ENCODE data around the gene NFIA.

NFIA gene

GRCh38 chr1:61092642-61093041 is 10.3 kb downstream of the NFIA start:
- no peak overlapping the region for H3K14ac ChIP-seq (ENCODE audit: low read length)
- H3K9me3 ChIP-seq (ENCODE audit: insufficient read depth, low read depth, low read length): no peaks in the 10 kb centered on the region
- H3K27ac ChIP-seq (ENCODE audit: low read depth, low read length): no peak overlapping the region
- no peak overlapping the region for H2BK5ac ChIP-seq (ENCODE audit: low read depth, low read length, poor library complexity)
- H3K23ac ChIP-seq (ENCODE audit: low read length): peak overlapping the region; percentile 95
- H4K91ac ChIP-seq (ENCODE audit: low read depth, low read length): no peak overlapping the region
- no peak overlapping the region for H4K8ac ChIP-seq (ENCODE audit: low read depth, low read length)
- no peaks in the 10 kb centered on the region for H3K36me3 ChIP-seq (ENCODE audit: control insufficient read depth in 1 of 2, insufficient read depth in 2 of 2, low read length in 2 of 2)
- H3K4ac ChIP-seq (ENCODE audit: low read depth, low read length): no peak overlapping the region
- H4K12ac ChIP-seq (ENCODE audit: low read depth, low read length): no peak overlapping the region
- no peak for DNase-seq
- WGBS (ENCODE audit: extremely low coverage, insufficient coverage, insufficient read length): no CpG with 5 or more reads among the region's 5 CpGs
- no peak overlapping the region for H3K18ac ChIP-seq (ENCODE audit: low read length)
- H2AFZ ChIP-seq (ENCODE audit: insufficient read depth, low read length, poor library complexity): no peak overlapping the region
- H3K79me2 ChIP-seq (ENCODE audit: control insufficient read depth, insufficient read depth, low read length, poor library complexity): no peaks in the 10 kb centered on the region
- H3K4me2 ChIP-seq (ENCODE audit: low read length): no peak overlapping the region
- H3K9ac ChIP-seq (ENCODE audit: low read length): no peak overlapping the region
- H3K27me3 ChIP-seq (ENCODE audit: insufficient read depth, low read length): peaks cover 7% of the 10 kb centered on the region
- H3K79me1 ChIP-seq (ENCODE audit: low read length): no peaks in the 10 kb centered on the region
- no peak overlapping the region for H3K4me3 ChIP-seq (ENCODE audit: low read depth, low read length)
- H2BK120ac ChIP-seq (ENCODE audit: insufficient read depth, low read length, poor library complexity): no peak overlapping the region
- no peak overlapping the region for H2AK5ac ChIP-seq (ENCODE audit: low read length)
- no peak overlapping the region for H2BK12ac ChIP-seq (ENCODE audit: low read length)
- no peaks in the 10 kb centered on the region for H3K4me1 ChIP-seq (ENCODE audit: control insufficient read depth in 1 of 2, insufficient read depth in 2 of 2, low read length in 2 of 2)

GRCh38 chr1:61093525-61094137 is 11.3 kb downstream of the NFIA start:
- no peak for DNase-seq
- Histone ChIP-seq H2BK5ac (ENCODE audit: low read depth, low read length, poor library complexity) (no peak overlapping the region), H3K9ac (ENCODE audit: low read length) (no peak overlapping the region), H3K23ac (ENCODE audit: low read length) (no peak overlapping the region), H3K4ac (ENCODE audit: low read depth, low read length) (no peak overlapping the region), H2BK120ac (ENCODE audit: insufficient read depth, low read length, poor library complexity) (no peak overlapping the region), H3K4me2 (ENCODE audit: low read length) (no peak overlapping the region), H4K12ac (ENCODE audit: low read depth, low read length) (no peak overlapping the region), H3K14ac (ENCODE audit: low read length) (no peak overlapping the region), H4K8ac (ENCODE audit: low read depth, low read length) (no peak overlapping the region), H2AFZ (ENCODE audit: insufficient read depth, low read length, poor library complexity) (no peak overlapping the region), H3K4me1 (ENCODE audit: control insufficient read depth in 1 of 2, insufficient read depth in 2 of 2, low read length in 2 of 2) (no peaks in the 10 kb centered on the region), H3K36me3 (ENCODE audit: control insufficient read depth in 1 of 2, insufficient read depth in 2 of 2, low read length in 2 of 2) (no peaks in the 10 kb centered on the region), H3K18ac (ENCODE audit: low read length) (no peak overlapping the region), H2BK12ac (ENCODE audit: low read length) (no peak overlapping the region), H3K27ac (ENCODE audit: low read depth, low read length) (no peak overlapping the region), H3K27me3 (ENCODE audit: insufficient read depth, low read length) (peaks cover 1% of the 10 kb centered on the region), H3K79me1 (ENCODE audit: low read length) (no peaks in the 10 kb centered on the region), H4K91ac (ENCODE audit: low read depth, low read length) (no peak overlapping the region), H3K4me3 (ENCODE audit: low read depth, low read length) (no peak overlapping the region), H3K9me3 (ENCODE audit: insufficient read depth, low read depth, low read length) (no peaks in the 10 kb centered on the region), H3K79me2 (ENCODE audit: control insufficient read depth, insufficient read depth, low read length, poor library complexity) (no peaks in the 10 kb centered on the region), H2AK5ac (ENCODE audit: low read length) (no peak overlapping the region)
- WGBS (ENCODE audit: extremely low coverage, insufficient coverage, insufficient read length): no CpG with 5 or more reads among the region's 2 CpGs

GRCh38 chr1:61094677-61095469 is 12.5 kb downstream of the NFIA start:
- H3K4me2 ChIP-seq (ENCODE audit: low read length): no peak overlapping the region
- H3K79me2 ChIP-seq (ENCODE audit: control insufficient read depth, insufficient read depth, low read length, poor library complexity): no peaks in the 10 kb centered on the region
- H2BK12ac ChIP-seq (ENCODE audit: low read length): no peak overlapping the region
- no peak overlapping the region for H2BK5ac ChIP-seq (ENCODE audit: low read depth, low read length, poor library complexity)
- H3K27ac ChIP-seq (ENCODE audit: low read depth, low read length): no peak overlapping the region
- no peaks in the 10 kb centered on the region for H3K9me3 ChIP-seq (ENCODE audit: insufficient read depth, low read depth, low read length)
- H2BK120ac ChIP-seq (ENCODE audit: insufficient read depth, low read length, poor library complexity): no peak overlapping the region
- no peak overlapping the region for H4K8ac ChIP-seq (ENCODE audit: low read depth, low read length)
- no peaks in the 10 kb centered on the region for H3K27me3 ChIP-seq (ENCODE audit: insufficient read depth, low read length)
- H3K18ac ChIP-seq (ENCODE audit: low read length): no peak overlapping the region
- WGBS (ENCODE audit: extremely low coverage, insufficient coverage, insufficient read length): no CpG with 5 or more reads among the region's 4 CpGs
- no peak for DNase-seq
- no peak overlapping the region for H3K9ac ChIP-seq (ENCODE audit: low read length)
- no peaks in the 10 kb centered on the region for H3K79me1 ChIP-seq (ENCODE audit: low read length)
- no peak overlapping the region for H3K4me3 ChIP-seq (ENCODE audit: low read depth, low read length)
- H4K12ac ChIP-seq (ENCODE audit: low read depth, low read length): no peak overlapping the region
- H3K4me1 ChIP-seq (ENCODE audit: control insufficient read depth in 1 of 2, insufficient read depth in 2 of 2, low read length in 2 of 2): no peaks in the 10 kb centered on the region
- H3K23ac ChIP-seq (ENCODE audit: low read length): no peak overlapping the region
- H2AFZ ChIP-seq (ENCODE audit: insufficient read depth, low read length, poor library complexity): no peak overlapping the region
- H3K14ac ChIP-seq (ENCODE audit: low read length): no peak overlapping the region
- H3K36me3 ChIP-seq (ENCODE audit: control insufficient read depth in 1 of 2, insufficient read depth in 2 of 2, low read length in 2 of 2): no peaks in the 10 kb centered on the region
- H2AK5ac ChIP-seq (ENCODE audit: low read length): no peak overlapping the region
- H4K91ac ChIP-seq (ENCODE audit: low read depth, low read length): no peak overlapping the region
- no peak overlapping the region for H3K4ac ChIP-seq (ENCODE audit: low read depth, low read length)

- no peak overlapping the region for H2AFZ ChIP-seq (ENCODE audit: insufficient read depth, low read length, poor library complexity)
- no peak overlapping the region for H3K9ac ChIP-seq (ENCODE audit: low read length)
- H3K36me3 ChIP-seq (ENCODE audit: control insufficient read depth in 1 of 2, insufficient read depth in 2 of 2, low read length in 2 of 2): no peaks in the 10 kb centered on the region
- H4K91ac ChIP-seq (ENCODE audit: low read depth, low read length): no peak overlapping the region
- no peak overlapping the region for H3K4me3 ChIP-seq (ENCODE audit: low read depth, low read length)
- no peak overlapping the region for H2BK12ac ChIP-seq (ENCODE audit: low read length)
- H2BK5ac ChIP-seq (ENCODE audit: low read depth, low read length, poor library complexity): no peak overlapping the region
- no peak overlapping the region for H3K4ac ChIP-seq (ENCODE audit: low read depth, low read length)
- no peak overlapping the region for H3K14ac ChIP-seq (ENCODE audit: low read length)
- H3K18ac ChIP-seq (ENCODE audit: low read length): no peak overlapping the region
- no peaks in the 10 kb centered on the region for H3K79me2 ChIP-seq (ENCODE audit: control insufficient read depth, insufficient read depth, low read length, poor library complexity)
- no peak overlapping the region for H4K8ac ChIP-seq (ENCODE audit: low read depth, low read length)
- no peak overlapping the region for H3K23ac ChIP-seq (ENCODE audit: low read length)
- H3K27me3 ChIP-seq (ENCODE audit: insufficient read depth, low read length): no peaks in the 10 kb centered on the region
- no peaks in the 10 kb centered on the region for H3K79me1 ChIP-seq (ENCODE audit: low read length)
- no peak overlapping the region for H2AK5ac ChIP-seq (ENCODE audit: low read length)
- H3K27ac ChIP-seq (ENCODE audit: low read depth, low read length): no peak overlapping the region
- no peaks in the 10 kb centered on the region for H3K9me3 ChIP-seq (ENCODE audit: insufficient read depth, low read depth, low read length)
- WGBS (ENCODE audit: extremely low coverage, insufficient coverage, insufficient read length): no CpG with 5 or more reads among the region's 2 CpGs
- H3K4me2 ChIP-seq (ENCODE audit: low read length): no peak overlapping the region
- no peak overlapping the region for H4K12ac ChIP-seq (ENCODE audit: low read depth, low read length)
- H2BK120ac ChIP-seq (ENCODE audit: insufficient read depth, low read length, poor library complexity): no peak overlapping the region
- H3K4me1 ChIP-seq (ENCODE audit: control insufficient read depth in 1 of 2, insufficient read depth in 2 of 2, low read length in 2 of 2): no peaks in the 10 kb centered on the region
- DNase-seq: no peak
Observed at GRCh38 chr1:61095470-61095812, 13.1 kb downstream of the NFIA start.

Measured in trophoblast cell (in vitro differentiated cells and primary cell).